ENCODE results near the gene SMAD5.

- no peak for TF ChIP-seq CTCF (IDR thresholded peaks at IDR 0.05)
- TF ChIP-seq POLR2A (IDR thresholded peaks at IDR 0.05), result no peak
These were observed 727 bp downstream of the SMAD5 start for GRCh38 chr5:136133222-136133921.
